Osteoblast (primary cell): Measurements from ENCODE around the gene COMP. TPM values are rescaled to one million over a fixed set of nuclear protein-coding genes. Genes with fewer than 3 reads are reported as not detected.

Source experiments
- DNase-seq: peaks from one replicate; pipeline ENCODE4 v3.0.0; 2011; ENCODE audit warnings: low spot score, mixed read lengths; ENCODE audit not compliant: insufficient read length; ENCODE audit errors: missing footprints
- H2AFZ ChIP-seq: 2 replicates; pipeline ENCODE4 v1.6.0; 2011; ENCODE audit warnings: mild to moderate bottlenecking, low read length
- H3K27ac ChIP-seq: 2 replicates; pipeline ENCODE4 v1.5.1; 2011; ENCODE audit warnings: mild to moderate bottlenecking, low read depth, low read length, moderate library complexity
- H3K27me3 ChIP-seq: 2 replicates; pipeline ENCODE4 v1.6.0; 2012; ENCODE audit warnings: mild to moderate bottlenecking, control low read depth, inconsistent platforms, low read length, moderate library complexity; ENCODE audit not compliant: insufficient read depth
- H3K36me3 ChIP-seq: 2 replicates; pipeline ENCODE4 v1.5.1; 2011; ENCODE audit warnings: mild to moderate bottlenecking, low read length, control low read depth, moderate library complexity; ENCODE audit not compliant: insufficient read depth
- H3K4me1 ChIP-seq: 2 replicates; pipeline ENCODE4 v1.5.1; 2011; ENCODE audit warnings: mild to moderate bottlenecking, low read length, control low read depth, moderate library complexity; ENCODE audit not compliant: insufficient read depth
- H3K4me2 ChIP-seq: 2 replicates; pipeline ENCODE4 v1.6.0; 2011; ENCODE audit warnings: mild to moderate bottlenecking, low read length; ENCODE audit not compliant: insufficient read depth
- H3K4me3 ChIP-seq: fragments of 200-600 bp; sonication (generic); 3 replicates; pipeline ENCODE4 v1.5.1; 2012; ENCODE audit warnings: mild to moderate bottlenecking, low read length, inconsistent platforms; ENCODE audit not compliant: insufficient read depth
- H3K79me2 ChIP-seq: 2 replicates; pipeline ENCODE4 v1.6.0; 2012; ENCODE audit warnings: mild to moderate bottlenecking, low read length, control low read depth, inconsistent platforms; ENCODE audit not compliant: insufficient read depth
- H3K9me3 ChIP-seq: 2 replicates; pipeline ENCODE4 v1.5.1; 2011; ENCODE audit warnings: low read depth, low read length, control low read depth
- H4K20me1 ChIP-seq: 2 replicates; pipeline ENCODE4 v1.6.0; 2012; ENCODE audit warnings: mild to moderate bottlenecking, low read length, control low read depth; ENCODE audit not compliant: insufficient read depth
- total RNA-seq: library from RNA; depleted of rRNA; stranded (reverse); fragments of >200 nt; gene quantifications from 2 replicates; pipeline ENCODE4 v1.2.3, GENCODE V29; 2012
- TF ChIP-seq, protein P1 (sequence below): IDR thresholded peaks from 2 replicates; pipeline ENCODE4 v1.5.1; 2011; ENCODE audit warnings: mild to moderate bottlenecking, low read depth, low read length, moderate library complexity; ENCODE audit errors: extremely low read depth

The COMP gene
- total RNA-seq, 1 donor: 14.8 TPM

DNA sequence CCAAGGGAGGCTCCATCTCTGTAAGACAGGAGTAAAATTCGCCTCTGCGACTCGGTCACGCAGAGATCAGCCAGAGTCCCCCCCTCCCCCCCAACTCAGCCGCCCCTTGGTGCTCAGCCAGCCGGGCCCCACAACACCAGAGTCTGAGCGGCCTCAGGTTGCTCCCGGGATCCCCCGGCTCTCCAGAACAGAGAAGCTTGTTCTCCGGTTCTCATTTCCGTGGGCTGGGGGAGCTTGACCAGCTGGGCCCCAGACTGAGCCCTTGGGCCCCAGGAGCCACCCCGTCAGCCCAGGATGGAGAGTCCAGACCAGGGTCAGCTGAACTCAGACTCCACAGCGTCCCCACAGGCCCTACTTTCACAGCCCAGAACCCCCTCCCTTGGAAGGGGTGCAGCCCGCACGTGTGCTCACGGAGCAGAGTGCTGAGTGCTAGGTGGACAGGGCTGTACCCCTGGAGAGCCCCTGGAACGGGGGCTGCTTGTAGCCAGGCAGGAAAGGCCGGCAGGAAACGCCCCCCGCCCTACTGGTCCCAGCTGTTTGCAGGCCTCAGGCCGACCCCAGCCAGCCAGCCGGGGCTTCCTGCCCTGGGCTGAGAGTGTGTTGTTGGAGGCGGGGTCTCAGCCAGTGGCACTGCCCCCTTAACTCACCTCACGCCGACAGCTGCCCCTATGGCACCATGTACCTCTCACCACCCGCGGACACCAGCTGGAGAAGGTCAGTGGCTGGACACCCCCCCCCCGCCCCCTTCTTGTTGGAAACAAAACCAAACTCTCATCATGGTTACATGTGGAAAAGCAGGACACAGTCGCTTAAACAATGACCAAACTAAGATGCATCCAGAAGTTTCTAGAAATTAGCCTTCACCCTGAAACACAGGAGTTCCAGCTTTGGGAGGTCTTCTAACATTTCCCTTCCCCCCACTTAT, 44.4 kb downstream of the COMP start:
- no peak overlapping the region for H3K27ac ChIP-seq
- no peaks in the 10 kb centered on the region for H3K9me3 ChIP-seq
- H4K20me1 ChIP-seq: peaks cover 16% of the 10 kb centered on the region
- no peaks in the 10 kb centered on the region for H3K79me2 ChIP-seq
- TF ChIP-seq, protein P1, sequence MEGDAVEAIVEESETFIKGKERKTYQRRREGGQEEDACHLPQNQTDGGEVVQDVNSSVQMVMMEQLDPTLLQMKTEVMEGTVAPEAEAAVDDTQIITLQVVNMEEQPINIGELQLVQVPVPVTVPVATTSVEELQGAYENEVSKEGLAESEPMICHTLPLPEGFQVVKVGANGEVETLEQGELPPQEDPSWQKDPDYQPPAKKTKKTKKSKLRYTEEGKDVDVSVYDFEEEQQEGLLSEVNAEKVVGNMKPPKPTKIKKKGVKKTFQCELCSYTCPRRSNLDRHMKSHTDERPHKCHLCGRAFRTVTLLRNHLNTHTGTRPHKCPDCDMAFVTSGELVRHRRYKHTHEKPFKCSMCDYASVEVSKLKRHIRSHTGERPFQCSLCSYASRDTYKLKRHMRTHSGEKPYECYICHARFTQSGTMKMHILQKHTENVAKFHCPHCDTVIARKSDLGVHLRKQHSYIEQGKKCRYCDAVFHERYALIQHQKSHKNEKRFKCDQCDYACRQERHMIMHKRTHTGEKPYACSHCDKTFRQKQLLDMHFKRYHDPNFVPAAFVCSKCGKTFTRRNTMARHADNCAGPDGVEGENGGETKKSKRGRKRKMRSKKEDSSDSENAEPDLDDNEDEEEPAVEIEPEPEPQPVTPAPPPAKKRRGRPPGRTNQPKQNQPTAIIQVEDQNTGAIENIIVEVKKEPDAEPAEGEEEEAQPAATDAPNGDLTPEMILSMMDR: no peak
- no peak overlapping the region for H3K4me2 ChIP-seq
- H2AFZ ChIP-seq: no peak overlapping the region
- no peaks in the 10 kb centered on the region for H3K36me3 ChIP-seq
- H3K4me1 ChIP-seq: no peaks in the 10 kb centered on the region
- H3K27me3 ChIP-seq: no peaks in the 10 kb centered on the region
- DNase-seq: peak; percentile 62
- H3K4me3 ChIP-seq: no peak overlapping the region

DNA sequence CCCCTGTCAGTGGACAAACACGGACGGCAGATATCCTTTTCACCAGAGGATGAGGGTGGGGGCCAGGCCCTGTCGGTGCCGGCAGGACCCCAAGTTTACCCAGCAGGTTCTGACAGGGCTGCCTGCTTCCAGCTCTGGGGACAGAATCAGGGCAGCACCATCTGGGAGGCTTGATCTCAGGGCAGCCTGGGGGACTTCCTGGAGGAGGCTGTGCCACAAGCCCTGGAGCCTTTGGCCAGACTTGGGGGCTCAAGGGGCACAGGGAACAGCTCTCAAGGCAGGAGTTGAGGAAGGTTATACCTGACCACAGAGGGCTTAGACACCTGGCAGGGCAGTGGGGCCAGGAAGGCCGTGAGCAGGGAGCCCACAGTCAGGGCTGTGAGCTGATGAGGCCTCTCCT, 45.2 kb downstream of the COMP start:
- H3K79me2 ChIP-seq: peaks cover 2% of the 10 kb centered on the region
- H2AFZ ChIP-seq: no peak overlapping the region

DNA sequence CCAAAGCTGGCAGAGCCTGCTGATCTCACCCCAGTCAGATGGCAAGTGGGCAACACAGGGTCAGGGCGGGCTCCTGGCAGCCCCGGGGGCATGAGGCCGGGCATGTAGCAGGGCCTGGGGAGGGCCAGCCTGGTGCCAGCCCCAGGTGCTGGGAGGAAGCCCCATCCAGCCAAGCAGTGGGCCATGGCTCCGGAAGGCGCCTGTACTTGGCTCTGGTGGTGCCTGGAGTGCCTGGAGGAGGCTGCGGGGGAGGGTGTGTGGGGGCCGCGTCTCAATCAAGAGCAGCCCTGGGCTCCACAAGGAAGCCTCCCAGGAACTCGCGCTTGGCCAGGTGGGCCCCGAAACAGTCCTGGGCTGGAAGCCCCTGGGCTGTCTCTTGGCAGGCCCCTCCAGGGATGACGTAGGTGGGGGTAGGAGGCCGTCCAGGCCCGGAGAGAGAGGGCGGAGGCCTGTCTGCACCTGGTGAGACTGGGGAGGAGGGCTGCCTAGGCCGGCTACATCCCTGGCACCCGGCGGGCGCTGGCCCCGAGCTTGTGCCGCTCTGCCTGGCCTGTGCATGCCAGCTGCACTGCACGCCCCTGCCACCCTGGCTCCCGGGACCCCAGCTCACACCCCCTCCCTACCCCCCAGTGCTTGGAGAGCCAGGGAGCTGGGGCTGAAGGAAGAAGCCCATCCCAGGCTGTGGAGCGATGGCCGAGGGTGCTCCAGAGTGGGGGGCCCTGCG, 45.9 kb downstream of the COMP start:
- TF ChIP-seq, protein P1: no peak
- peak; percentile 65 for DNase-seq
- Histone ChIP-seq H3K9me3 (no peaks in the 10 kb centered on the region), H3K27ac (no peak overlapping the region), H3K4me3 (no peak overlapping the region), H3K4me2 (no peak overlapping the region), H2AFZ (no peak overlapping the region), H3K79me2 (peaks cover 2% of the 10 kb centered on the region), H3K36me3 (no peaks in the 10 kb centered on the region), H3K4me1 (no peaks in the 10 kb centered on the region), H4K20me1 (peaks cover 26% of the 10 kb centered on the region), H3K27me3 (no peaks in the 10 kb centered on the region)

More for the DNA sequence above, 45.2 kb downstream of the COMP start:
- Histone ChIP-seq H4K20me1 (peaks cover 21% of the 10 kb centered on the region), H3K4me1 (no peaks in the 10 kb centered on the region), H3K4me2 (no peak overlapping the region), H3K36me3 (no peaks in the 10 kb centered on the region), H3K27ac (no peak overlapping the region), H3K9me3 (no peaks in the 10 kb centered on the region), H3K27me3 (no peaks in the 10 kb centered on the region), H3K4me3 (no peak overlapping the region)
- peak; percentile 50 for DNase-seq
- TF ChIP-seq, protein P1: no peak
